ENCODE data around the gene OCIAD1.

Gene OCIAD1

GRCh38 chr4:48854982-48855381 is 24.1 kb downstream of the OCIAD1 start:
- Histone ChIP-seq H3K27ac (ENCODE audit: low read depth, low read length) (no peak overlapping the region), H3K4me2 (ENCODE audit: low read length) (no peak overlapping the region), H3K79me2 (ENCODE audit: control insufficient read depth, low read length) (no peaks in the 10 kb centered on the region), H3K9me2 (replicated peaks; ENCODE audit: control insufficient read depth, low read length) (no peaks in the 10 kb centered on the region), H3K4me3 (ENCODE audit: low read length) (no peak overlapping the region), H3K4me1 (ENCODE audit: control insufficient read depth, low read length) (no peaks in the 10 kb centered on the region), H4K20me1 (ENCODE audit: control insufficient read depth, insufficient read depth, low read depth, low read length) (no peaks in the 10 kb centered on the region), H3K9me3 (ENCODE audit: control insufficient read depth, insufficient read depth, low read length) (no peaks in the 10 kb centered on the region), H3K27me3 (ENCODE audit: control insufficient read depth, low read length) (no peaks in the 10 kb centered on the region), H3F3A (ENCODE audit: control insufficient read depth, insufficient read depth) (0 out of 2 replicates have a peak, but pooled peaks cover 5% of the 10 kb centered on the region), H3K36me3 (ENCODE audit: control insufficient read depth, low read length) (peaks cover 71% of the 10 kb centered on the region)
- TF ChIP-seq CTCF (IDR thresholded peaks at IDR 0.05; ENCODE audit: low read depth, low read length, poor library complexity, severe bottlenecking) (no peak), EZH2phosphoT487 (IDR thresholded peaks at IDR 0.05; ENCODE audit: borderline replicate concordance, low read length) (no peak)

GRCh38 chr4:48858130-48858529 is 27.2 kb downstream of the OCIAD1 start:
- H3K36me3 ChIP-seq (ENCODE audit: control insufficient read depth, low read length), result peaks cover 59% of the 10 kb centered on the region

GRCh38 chr4:48862038-48862437 is 31.1 kb downstream of the OCIAD1 start:
- TF ChIP-seq EZH2phosphoT487 (IDR thresholded peaks at IDR 0.05; ENCODE audit: borderline replicate concordance, low read length) (no peak), CTCF (IDR thresholded peaks at IDR 0.05; ENCODE audit: low read depth, low read length, poor library complexity, severe bottlenecking) (no peak)
- Histone ChIP-seq H3K9me2 (replicated peaks; ENCODE audit: control insufficient read depth, low read length) (no peaks in the 10 kb centered on the region), H3K4me2 (ENCODE audit: low read length) (no peak overlapping the region), H3K36me3 (ENCODE audit: control insufficient read depth, low read length) (peaks cover 34% of the 10 kb centered on the region), H3K27ac (ENCODE audit: low read depth, low read length) (no peak overlapping the region), H3K4me1 (ENCODE audit: control insufficient read depth, low read length) (no peaks in the 10 kb centered on the region), H3K79me2 (ENCODE audit: control insufficient read depth, low read length) (no peaks in the 10 kb centered on the region), H3F3A (ENCODE audit: control insufficient read depth, insufficient read depth) (peaks cover 13% of the 10 kb centered on the region; the same call in 1 of the 2 replicates), H3K27me3 (ENCODE audit: control insufficient read depth, low read length) (no peaks in the 10 kb centered on the region), H3K4me3 (ENCODE audit: low read length) (no peak overlapping the region), H3K9me3 (ENCODE audit: control insufficient read depth, insufficient read depth, low read length) (no peaks in the 10 kb centered on the region), H4K20me1 (ENCODE audit: control insufficient read depth, insufficient read depth, low read depth, low read length) (no peaks in the 10 kb centered on the region)

More at GRCh38 chr4:48858130-48858529, 27.2 kb downstream of the OCIAD1 start:
- H3K4me2 ChIP-seq (ENCODE audit: low read length), result no peak overlapping the region
- no peaks in the 10 kb centered on the region for H3K4me1 ChIP-seq (ENCODE audit: control insufficient read depth, low read length)
- H3K27ac ChIP-seq (ENCODE audit: low read depth, low read length), result no peak overlapping the region
- no peak for TF ChIP-seq EZH2phosphoT487 (IDR thresholded peaks at IDR 0.05; ENCODE audit: borderline replicate concordance, low read length)
- TF ChIP-seq CTCF (IDR thresholded peaks at IDR 0.05; ENCODE audit: low read depth, low read length, poor library complexity, severe bottlenecking), result no peak
- no peaks in the 10 kb centered on the region for H3K27me3 ChIP-seq (ENCODE audit: control insufficient read depth, low read length)
- no peaks in the 10 kb centered on the region for H4K20me1 ChIP-seq (ENCODE audit: control insufficient read depth, insufficient read depth, low read depth, low read length)
- H3F3A ChIP-seq (ENCODE audit: control insufficient read depth, insufficient read depth), result peaks cover 10% of the 10 kb centered on the region; the same call in 1 of the 2 replicates
- H3K9me3 ChIP-seq (ENCODE audit: control insufficient read depth, insufficient read depth, low read length), result no peaks in the 10 kb centered on the region
- H3K4me3 ChIP-seq (ENCODE audit: low read length), result no peak overlapping the region
- H3K79me2 ChIP-seq (ENCODE audit: control insufficient read depth, low read length), result no peaks in the 10 kb centered on the region
- no peaks in the 10 kb centered on the region for H3K9me2 ChIP-seq (replicated peaks; ENCODE audit: control insufficient read depth, low read length)

All from DOHH2 (cell line).